ENCODE data around the gene MED13L. TPM values are rescaled to one million over a fixed set of nuclear protein-coding genes. Genes with fewer than 3 reads are reported as not detected.

The MED13L gene
- total and polyA plus RNA-seq, 2 of the 8 experiments (the other 6 are each of a cell fraction or from before 2014, with no cell fraction given), result 15.9 to 51.7 TPM

DNA sequence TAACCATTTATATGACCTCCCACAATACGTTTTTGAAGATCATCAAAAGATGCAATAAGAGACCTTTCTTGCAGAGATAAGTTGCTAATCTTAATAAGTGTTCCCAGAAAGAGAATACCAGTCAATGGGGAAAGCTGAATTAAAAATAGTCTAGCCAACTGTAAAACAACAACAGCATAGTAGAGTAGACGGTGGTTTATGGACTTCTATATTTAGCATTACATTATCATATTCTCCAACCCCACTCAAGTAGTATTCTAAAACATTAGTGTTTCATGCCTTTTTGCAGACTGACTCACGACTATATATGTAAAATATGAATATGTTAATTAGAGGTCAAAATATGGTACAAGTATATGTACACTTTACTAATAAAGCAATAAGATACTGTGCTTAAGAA lies 218.9 kb downstream of the MED13L start:
- Histone ChIP-seq H3K36me3 (ENCODE audit: control insufficient read depth in 2 of 4, insufficient read depth in 4 of 4, low read length in 3 of 4) (no peaks in the 10 kb centered on the region), H3K79me1 (ENCODE audit: low read depth, low read length) (no peaks in the 10 kb centered on the region), H3K4me2 (ENCODE audit: insufficient read depth in 1 of 2, low read depth in 2 of 2, low read length in 2 of 2) (no peak overlapping the region), H3K79me2 (ENCODE audit: control insufficient read depth in 1 of 2, insufficient read depth in 2 of 2, low read length in 2 of 2) (peaks cover 0 to 8% of the 10 kb centered on the region in 2 experiments; a peak in 1 of 4 replicates), H4K8ac (ENCODE audit: extremely low read depth, insufficient read depth, low read length) (no peak overlapping the region), H4K5ac (ENCODE audit: insufficient read length, low read depth, low read length) (no peak overlapping the region), H3K18ac (ENCODE audit: extremely low read depth, low read length) (no peak overlapping the region), H2BK120ac (replicated peaks; ENCODE audit: low read depth, low read length) (no peak overlapping the region), H3K23me2 (ENCODE audit: low read depth, low read length) (no peaks in the 10 kb centered on the region), H2BK5ac (ENCODE audit: low read depth, low read length) (no peak overlapping the region), H3K14ac (ENCODE audit: insufficient read length) (no peak overlapping the region), H3K27me3 (replicated peaks in 1 of 4; ENCODE audit: control insufficient read depth in 3 of 4, extremely low read depth in 1 of 4, insufficient read depth in 3 of 4, low read length in 3 of 4) (no peaks in the 10 kb centered on the region), H2BK15ac (ENCODE audit: low read length) (no peak overlapping the region), H3K4me3 (ENCODE audit: extremely low read depth in 1 of 4, insufficient read depth in 2 of 4, low read depth in 3 of 4, low read length in 4 of 4) (no peak overlapping the region), H3K9me3 (ENCODE audit: insufficient read depth in 2 of 2, low read depth in 1 of 2, low read length in 1 of 2) (no peaks in the 10 kb centered on the region), H2BK12ac (ENCODE audit: low read depth, low read length) (no peak overlapping the region), H2BK20ac (ENCODE audit: low read length) (no peak overlapping the region), H3K23ac (ENCODE audit: insufficient read length) (no peak overlapping the region), H2AFZ (ENCODE audit: low read length) (no peak overlapping the region), H4K20me1 (replicated peaks in 1 of 2; ENCODE audit: control insufficient read depth in 1 of 2, insufficient read depth in 2 of 2, low read length in 2 of 2) (no peaks in the 10 kb centered on the region), H3K9ac (replicated peaks in 1 of 4; ENCODE audit: extremely low read depth in 1 of 4, low read depth in 3 of 4, low read length in 3 of 4) (no peak overlapping the region), H3K4me1 (replicated peaks in 1 of 4; ENCODE audit: control insufficient read depth in 3 of 4, insufficient read depth in 4 of 4, low read length in 3 of 4) (no peaks in the 10 kb centered on the region; a peak in 1 of 7 replicates), H2AK5ac (ENCODE audit: low read depth, low read length) (no peak overlapping the region), H3K56ac (replicated peaks; ENCODE audit: insufficient read length, low read depth, low read length) (no peak overlapping the region), H3K27ac (ENCODE audit: low read depth, low read length) (no peak overlapping the region), H3K4ac (replicated peaks; ENCODE audit: insufficient read length, low read depth, low read length) (no peak overlapping the region), H4K91ac (replicated peaks; ENCODE audit: insufficient read length, low read length) (no peak overlapping the region)
- no peak for FAIRE-seq
- 87% methylated on average over 3 of the region's 3 CpGs; no CpG with 5 or more reads in 1 of the 2 experiments for WGBS, 2 experiments (ENCODE audit: extremely low coverage in 1 of 2, insufficient coverage in 1 of 2, insufficient read length in 1 of 2, insufficient replicate concordance in 2 of 2, low coverage in 1 of 2, low lambda C conversion rate in 2 of 2, missing lambda C conversion rate in 1 of 2)
- POLR2A ChIA-PET (ENCODE audit: partially characterized antibody), result no interaction called here
- CTCF ChIA-PET (ENCODE audit: partially characterized antibody), result interaction anchor here (0.6 kb wide), 2 partner anchors 595 to 672 kb away, joined by 3 read pairs; no protein-coding TSS in a partner anchor
- TF ChIP-seq CTBP2 (IDR thresholded peaks at IDR 0.05; ENCODE audit: borderline replicate concordance, insufficient read depth, insufficient read length, low read length) (no peak), HDAC6 (IDR thresholded peaks at IDR 0.05; ENCODE audit: low read depth, low read length) (no peak), POLR2A (IDR thresholded peaks at IDR 0.05; ENCODE audit: control extremely low read depth in 1 of 2, low read depth in 2 of 2, low read length in 2 of 2) (no peak), KDM1A (IDR thresholded peaks at IDR 0.05; ENCODE audit: borderline replicate concordance, low read length) (no peak), TCF12 (IDR thresholded peaks at IDR 0.05; ENCODE audit: low read depth, low read length) (no peak), BRCA1 (IDR thresholded peaks at IDR 0.05; ENCODE audit: low read depth, low read length) (no peak), SIN3A (conservative IDR thresholded peaks at IDR 0.05 in 1 of 2, IDR thresholded peaks at IDR 0.05 in 1 of 2; ENCODE audit: low read depth in 1 of 2, low read length in 2 of 2) (no peak), FOSL1 (IDR thresholded peaks at IDR 0.05; ENCODE audit: insufficient read depth, low read depth, low read length) (no peak), SIRT6 (IDR thresholded peaks at IDR 0.05; ENCODE audit: low read length) (no peak), RAD21 (IDR thresholded peaks at IDR 0.05 in 1 of 2, conservative IDR thresholded peaks at IDR 0.05 in 1 of 2; ENCODE audit: low read depth in 2 of 2, low read length in 2 of 2) (no peak), RXRA (IDR thresholded peaks at IDR 0.05; ENCODE audit: insufficient read depth, low read depth, low read length) (no peak)
- DNase-seq (ENCODE audit: low read depth in 1 of 2, low spot score in 2 of 2), result no peak
